GM15510 (cell line): ENCODE results near the gene FBXO44.
A peak's percentile ranks its signal among the peaks of the same experiment; 100 is the strongest.

Source experiments
- POLR2A ChIP-seq: IDR thresholded peaks from 3 replicates; pipeline ENCODE4 v1.6.1; 2011; ENCODE audit warnings: borderline replicate concordance; ENCODE audit not compliant: insufficient read length; ENCODE audit errors: extremely low read depth

Gene FBXO44, protein sequence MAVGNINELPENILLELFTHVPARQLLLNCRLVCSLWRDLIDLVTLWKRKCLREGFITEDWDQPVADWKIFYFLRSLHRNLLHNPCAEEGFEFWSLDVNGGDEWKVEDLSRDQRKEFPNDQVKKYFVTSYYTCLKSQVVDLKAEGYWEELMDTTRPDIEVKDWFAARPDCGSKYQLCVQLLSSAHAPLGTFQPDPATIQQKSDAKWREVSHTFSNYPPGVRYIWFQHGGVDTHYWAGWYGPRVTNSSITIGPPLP

DNA sequence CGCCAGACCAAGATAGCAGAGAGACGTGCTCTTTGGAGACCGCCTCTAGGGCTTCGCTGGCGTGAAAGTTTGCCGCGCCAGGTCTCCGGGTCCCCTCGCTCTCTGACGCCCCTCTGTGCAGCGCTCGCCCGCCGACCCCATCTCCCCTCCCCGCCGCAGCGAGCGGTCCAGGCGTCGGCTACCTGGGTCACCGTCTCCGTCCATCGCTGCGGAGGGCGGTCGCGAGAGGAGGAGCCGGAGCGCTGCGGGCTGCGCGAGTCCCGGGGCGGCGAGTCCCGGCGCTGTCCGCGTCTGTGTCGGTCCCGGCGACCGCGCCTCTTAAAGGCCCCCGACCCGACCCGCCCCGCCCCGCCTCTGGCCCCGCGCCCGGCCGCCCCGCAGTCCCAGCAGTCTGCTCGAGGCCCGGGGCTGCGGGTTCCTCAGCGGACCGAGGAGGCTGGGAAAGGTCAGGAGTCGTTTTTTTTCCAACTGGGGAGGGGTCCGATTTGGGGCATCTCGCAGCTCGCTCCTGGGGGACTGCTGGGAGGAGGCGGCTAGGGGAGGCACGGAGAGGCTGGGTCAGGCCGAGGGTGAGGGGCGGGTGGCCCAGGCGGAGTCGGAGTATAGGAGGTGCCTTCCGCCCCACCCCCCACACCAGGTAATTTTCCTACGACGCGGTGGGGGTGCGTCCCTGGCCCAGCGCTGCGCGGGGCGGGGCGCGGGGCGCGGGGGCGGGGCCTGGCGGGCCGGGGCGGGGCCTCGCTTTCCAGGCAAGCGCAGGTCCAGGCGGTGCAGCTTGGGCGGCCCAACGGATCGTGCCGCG, at the start of gene FBXO44, which contains the start of gene FBXO2:
FBXO44 (plus strand) TSS at position 741 of the 802 bp plus-strand sequence. CDS start 959 bp downstream, outside the sequence.
FBXO2 (minus strand) TSS at position 293 of the 802 bp plus-strand sequence; CDS start at position 204, 89 bp downstream.
- peak; percentile 17 for TF ChIP-seq POLR2A

DNA sequence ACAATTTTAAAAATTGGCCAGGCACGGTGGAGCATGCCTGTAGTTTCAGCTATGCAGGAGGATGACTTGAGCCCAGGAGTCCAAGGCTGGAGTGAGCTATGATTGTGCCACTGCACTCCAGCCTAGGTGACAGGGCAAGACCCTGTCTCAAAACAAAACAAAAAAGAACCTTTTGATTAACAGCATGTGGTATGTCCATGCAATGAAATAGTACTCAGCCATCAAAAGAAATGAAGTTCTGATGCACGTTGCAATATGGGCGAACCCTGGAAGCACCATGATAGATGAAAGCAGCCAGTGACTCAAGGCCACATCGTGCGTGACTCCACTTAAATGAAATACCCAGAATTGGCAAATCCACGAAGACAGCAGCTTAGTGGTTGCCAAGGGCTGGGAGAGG, 47.9 kb upstream of the FBXO44 start:
- TF ChIP-seq POLR2A: no peak

DNA sequence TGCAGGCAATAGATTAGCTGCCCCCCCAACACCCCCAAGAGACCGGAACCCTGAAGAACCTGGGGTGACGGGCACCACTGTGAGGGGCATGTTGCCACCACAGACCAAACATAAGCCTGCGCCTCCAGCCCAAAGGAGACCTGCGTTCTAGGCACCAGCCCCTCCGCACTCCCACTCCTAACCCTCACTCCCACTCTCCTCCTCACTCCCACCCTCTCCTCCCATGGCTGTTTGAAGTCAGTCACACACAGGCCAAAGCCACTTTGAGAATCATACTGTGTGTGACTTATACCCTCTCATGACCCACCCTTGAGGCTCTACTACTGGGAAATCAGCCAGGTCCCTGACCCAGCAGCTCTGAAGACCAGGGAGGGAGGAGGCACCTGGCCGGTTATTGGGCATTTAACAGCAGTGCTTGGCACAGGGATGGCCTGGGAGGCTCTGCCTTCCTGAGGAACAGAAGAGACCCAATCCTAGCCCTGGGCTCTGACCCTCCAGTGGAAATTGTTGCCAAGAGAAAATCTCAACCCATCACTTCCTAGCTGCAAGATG, 44.0 kb upstream of the FBXO44 start:
- TF ChIP-seq POLR2A: no peak

GRCh38 chr1:11611638-11612327, 42.9 kb upstream of the FBXO44 start:
- TF ChIP-seq POLR2A: no peak

GRCh38 chr1:11613347-11613746, 41.3 kb upstream of the FBXO44 start:
- TF ChIP-seq POLR2A: no peak

DNA sequence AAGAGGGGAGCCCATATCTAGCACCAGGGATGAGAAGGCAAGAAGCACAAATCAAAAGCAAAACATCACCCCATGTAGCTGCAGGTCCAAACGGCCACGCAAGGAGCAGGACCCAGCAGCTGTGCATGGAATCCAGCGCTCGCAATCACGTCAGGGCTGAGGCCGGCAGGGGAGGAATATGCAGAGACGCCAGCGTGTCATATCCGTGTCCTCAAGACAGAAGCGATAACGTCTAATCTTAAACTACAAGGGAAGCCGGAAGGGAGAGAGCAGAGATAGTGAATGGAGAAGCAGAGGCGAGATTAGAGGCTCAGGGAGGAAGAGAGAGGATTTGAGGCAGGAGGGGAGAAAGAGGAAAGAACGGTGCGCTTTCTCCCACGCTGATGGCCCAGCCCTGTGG, 39.6 kb upstream of the FBXO44 start:
- no peak for TF ChIP-seq POLR2A

GRCh38 chr1:11616766-11617165, 37.9 kb upstream of the FBXO44 start:
- TF ChIP-seq POLR2A: no peak

- no peak for TF ChIP-seq POLR2A
Observed at GRCh38 chr1:11617314-11617713, 37.4 kb upstream of the FBXO44 start.

DNA sequence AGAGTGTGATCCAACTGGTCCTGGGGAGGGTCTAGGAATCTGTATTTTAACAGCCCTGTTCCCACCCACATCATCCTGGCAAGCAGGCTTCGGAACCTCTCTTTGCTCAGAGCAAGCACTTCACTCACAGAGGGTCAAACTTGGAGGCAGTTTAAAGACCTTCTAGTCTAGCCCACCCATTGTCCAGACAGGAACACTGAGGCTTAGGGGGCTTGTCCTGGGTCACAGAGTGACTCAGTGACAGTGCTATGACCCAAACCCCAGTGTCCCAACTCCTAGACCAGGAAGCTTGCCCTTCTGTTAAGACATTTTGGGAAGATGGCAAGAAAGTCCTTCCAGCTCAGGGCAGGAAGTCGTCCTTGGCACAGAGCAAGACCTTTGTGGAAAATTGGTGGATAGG, 36.9 kb upstream of the FBXO44 start:
- TF ChIP-seq POLR2A: no peak

GRCh38 chr1:11620405-11620804, 34.3 kb upstream of the FBXO44 start:
- no peak for TF ChIP-seq POLR2A

DNA sequence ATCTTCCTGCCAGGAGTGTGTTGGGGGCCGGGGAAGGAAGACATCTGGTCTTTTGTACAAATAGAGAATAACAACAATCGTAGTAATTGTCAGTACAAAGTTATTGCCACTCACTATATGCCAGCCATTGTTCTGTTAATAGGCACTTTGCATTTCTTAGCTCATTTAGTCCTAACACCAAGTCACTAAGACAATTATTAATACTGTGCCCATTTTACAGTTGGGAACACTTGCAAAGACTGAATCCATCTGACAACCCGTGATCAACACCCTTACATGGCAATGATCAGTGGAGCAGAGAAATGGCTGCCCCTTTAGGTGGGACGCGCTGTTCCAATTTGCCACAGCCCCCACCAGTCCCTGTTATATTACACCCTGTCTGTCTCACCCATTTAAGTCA, 33.8 kb upstream of the FBXO44 start:
- TF ChIP-seq POLR2A: no peak

- no peak for TF ChIP-seq POLR2A
Observed at GRCh38 chr1:11622398-11622797, 32.3 kb upstream of the FBXO44 start.

- no peak for TF ChIP-seq POLR2A
Observed at GRCh38 chr1:11623702-11624101, 31.0 kb upstream of the FBXO44 start.

- no peak for TF ChIP-seq POLR2A
Observed at GRCh38 chr1:11626551-11626950, 28.1 kb upstream of the FBXO44 start.

DNA sequence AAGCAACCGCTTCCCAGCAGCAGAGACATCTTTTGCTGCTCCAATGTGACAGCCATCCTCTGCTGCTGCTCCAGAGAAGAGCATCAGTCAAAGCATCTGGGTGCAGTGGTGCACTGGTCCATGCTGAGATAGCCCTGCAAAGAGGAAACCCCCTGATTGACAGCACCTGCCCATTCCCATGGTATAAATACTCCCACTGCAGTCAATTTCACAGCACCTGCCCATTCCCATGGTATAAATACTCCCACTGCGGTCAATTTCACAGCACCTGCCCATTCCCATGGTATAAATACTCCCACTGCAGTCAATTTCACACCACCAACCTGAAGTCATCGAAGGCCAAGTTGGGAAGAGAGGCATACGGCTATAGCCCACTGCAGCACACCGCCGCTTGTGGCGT, 25.9 kb upstream of the FBXO44 start:
- TF ChIP-seq POLR2A: no peak

DNA sequence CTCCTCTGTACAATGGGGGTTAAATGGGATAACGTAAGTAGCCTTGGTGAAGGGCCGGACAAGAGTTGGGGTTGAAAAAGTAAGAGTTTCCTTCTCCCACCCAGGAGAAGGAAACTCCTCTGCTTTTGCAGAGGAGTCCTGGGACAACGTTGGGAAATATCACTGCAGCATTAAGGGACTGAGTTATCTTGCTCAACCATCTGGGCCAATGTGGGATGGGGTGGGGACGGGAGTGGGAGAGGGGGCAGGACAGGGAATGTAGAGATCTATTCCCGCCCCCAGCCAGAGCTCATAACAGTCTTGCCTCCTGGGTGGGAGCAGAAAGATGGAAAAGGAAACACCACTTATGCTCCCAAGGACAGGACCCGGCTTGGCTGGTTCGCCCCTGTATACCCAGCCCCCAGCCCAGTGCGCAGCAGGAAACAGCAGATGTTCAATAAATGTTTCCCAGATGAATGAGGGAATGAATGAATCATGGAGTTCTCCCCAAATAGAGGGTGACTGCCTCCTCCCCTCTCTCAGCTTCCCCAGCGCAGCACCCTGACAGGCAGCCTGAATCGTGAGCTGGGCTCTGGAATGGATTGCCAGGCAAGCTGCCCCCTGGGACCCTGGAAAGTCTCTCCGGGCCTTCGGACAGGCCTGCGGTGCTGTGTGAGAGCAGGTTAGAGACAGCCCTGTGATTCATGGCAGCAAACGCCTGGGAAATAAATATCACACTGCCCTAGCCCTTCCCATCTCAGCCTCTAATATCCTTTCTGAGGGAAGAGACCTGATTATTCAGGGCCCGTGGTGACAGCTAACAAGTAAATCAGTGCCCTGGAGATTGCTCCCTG, 25.3 kb upstream of the FBXO44 start:
- TF ChIP-seq POLR2A: no peak
